B cell (primary cell): ENCODE data around the gene ATN1. TPM values are rescaled to one million over a fixed set of nuclear protein-coding genes. Genes with fewer than 3 reads are reported as not detected.

Experiments used
- ATAC-seq: fragments of 200-7000 bp; cut with Tn5 transposase; one replicate; pipeline ENCODE4 v1.10.0; 2021; ENCODE audit warnings: low read depth, mild to moderate bottlenecking, moderate number of reproducible peaks, moderate library complexity
- CTCF ChIA-PET: fragments of 350-600 bp; sonication (Branson Sonifier 250); formaldehyde crosslinking; loops from one replicate; lab custom pipeline; 2021; ENCODE audit warnings: antibody characterized with exemption, inconsistent platforms; lab: Charles Lee
- POLR2A ChIA-PET: fragments of 350-600 bp; sonication (Branson Sonifier 250); formaldehyde crosslinking; loops from one replicate; lab custom pipeline; 2021; ENCODE audit warnings: antibody characterized with exemption; lab: Charles Lee
- DNase-seq: peaks from one replicate; pipeline ENCODE4 v3.0.0; 2013
- H2AFZ ChIP-seq: 2 replicates; pipeline ENCODE4 v1.6.1; 2012; ENCODE audit warnings: mild to moderate bottlenecking, low read depth, low read length; ENCODE audit not compliant: insufficient read depth, poor library complexity, severe bottlenecking
- H3K27ac ChIP-seq, 2 donors: 1 replicate in 1 of 2; 2 replicates in 1 of 2; pipeline ENCODE4 v1.5.1; 2012 to 2013; ENCODE audit warnings: low read length in 2 of 2, mild to moderate bottlenecking in 2 of 2, moderate library complexity in 1 of 2
- H3K27me3 ChIP-seq, 4 experiments: fragments of 200-600 bp in 1 of 4; sonication (generic) in 1 of 4; replicated peaks in 1 of 4; 1 replicate in 2 of 4; 2 replicates in 2 of 4; pipeline versions ENCODE4 v1.6.1 to v1.7.0; 2013 to 2016; ENCODE audit warnings: low read length in 3 of 4, mild to moderate bottlenecking in 2 of 4, mixed read lengths in 1 of 4, moderate library complexity in 1 of 4; ENCODE audit not compliant: insufficient read depth in 4 of 4, control insufficient read depth in 3 of 4; ENCODE audit errors: control extremely low read depth in 1 of 4
- H3K36me3 ChIP-seq, 2 experiments: replicated peaks in 1 of 2; 1 replicate in 1 of 2; 2 replicates in 1 of 2; pipeline versions ENCODE4 v1.6.1 to v1.7.1; 2013; ENCODE audit warnings: low read length in 1 of 2; ENCODE audit not compliant: insufficient read depth in 2 of 2, control insufficient read depth in 1 of 2; ENCODE audit errors: control extremely low read depth in 1 of 2, extremely low read depth in 1 of 2
- H3K4me1 ChIP-seq, 2 donors: fragments of 200-600 bp in 1 of 2; sonication (generic) in 1 of 2; 1 replicate in 1 of 2; 2 replicates in 1 of 2; pipeline versions ENCODE4 v1.5.1 to v1.6.1; 2013 to 2017; ENCODE audit warnings: low read length in 2 of 2; ENCODE audit not compliant: control insufficient read depth in 2 of 2, insufficient read depth in 2 of 2
- H3K4me2 ChIP-seq: replicated peaks from 2 replicates; pipeline ENCODE3; 2012; ENCODE audit warnings: mild to moderate bottlenecking, low read depth, low read length; ENCODE audit not compliant: poor library complexity, severe bottlenecking
- H3K4me3 ChIP-seq, 5 experiments: fragments of 200-600 bp in 1 of 5; sonication (generic) in 1 of 5; 1 replicate in 3 of 5; 2 replicates in 2 of 5; pipeline versions ENCODE4 v1.5.1 to v1.7.0; 2011 to 2016; ENCODE audit warnings: low read length in 4 of 5, mild to moderate bottlenecking in 4 of 5, low read depth in 2 of 5, control low read depth in 1 of 5, moderate library complexity in 1 of 5; ENCODE audit not compliant: insufficient read depth in 1 of 5; ENCODE audit errors: control extremely low read depth in 1 of 5, extremely low read depth in 1 of 5
- H3K79me2 ChIP-seq: fragments of 200-600 bp; sonication (generic); one replicate; pipeline ENCODE4 v1.6.0; 2016; ENCODE audit warnings: low read length; ENCODE audit not compliant: control insufficient read depth, insufficient read depth
- H3K9ac ChIP-seq: fragments of 200-600 bp; sonication (generic); 2 replicates; pipeline ENCODE4 v1.6.1; 2017; ENCODE audit warnings: mild to moderate bottlenecking, low read length, moderate library complexity
- H3K9me3 ChIP-seq, 3 donors: one replicate each; pipeline versions ENCODE4 v1.6.1 to v1.7.1; 2013; ENCODE audit warnings: low read length in 2 of 3; ENCODE audit not compliant: control insufficient read depth in 2 of 3, insufficient read depth in 1 of 3; ENCODE audit errors: control extremely low read depth in 1 of 3
- H4K20me1 ChIP-seq: 2 replicates; pipeline ENCODE4 v1.6.0; 2012; ENCODE audit warnings: mild to moderate bottlenecking, low read length; ENCODE audit not compliant: insufficient read depth, control insufficient read depth, poor library complexity, severe bottlenecking
- H3K27ac Mint-ChIP-seq: one replicate; pipeline ENCODE4 v1.8.0; 2021; ENCODE audit warnings: mixed read lengths
- H3K27me3 Mint-ChIP-seq: one replicate; pipeline ENCODE4 v1.8.0; 2021; ENCODE audit warnings: mixed read lengths
- H3K4me1 Mint-ChIP-seq: one replicate; pipeline ENCODE4 v1.8.0; 2021; ENCODE audit warnings: mixed read lengths
- H3K4me3 Mint-ChIP-seq: one replicate; pipeline ENCODE4 v1.8.0; 2021; ENCODE audit warnings: mixed read lengths
- H3K9me3 Mint-ChIP-seq: one replicate; pipeline ENCODE4 v1.8.0; 2022; ENCODE audit warnings: mixed read lengths; ENCODE audit not compliant: insufficient read depth
- CTCF ChIP-seq: fragments of 200-600 bp; IDR thresholded peaks from one replicate; pipeline ENCODE4 v1.8.0; 2022; ENCODE audit warnings: antibody characterized with exemption, mild to moderate bottlenecking
- EZH2 ChIP-seq: IDR thresholded peaks from 2 replicates; pipeline ENCODE4 v1.6.1; 2012; ENCODE audit warnings: borderline replicate concordance, low read depth, mild to moderate bottlenecking, moderate library complexity, low read length; ENCODE audit not compliant: insufficient read depth, poor library complexity, severe bottlenecking
- WGBS: methylation state at CpG from one replicate; pipeline ENCODE4 v1.1.5; 2013; ENCODE audit warnings: missing lambda C conversion rate; ENCODE audit not compliant: insufficient coverage; 5-methylcytosine and 5-hydroxymethylcytosine counted together
- intact Hi-C: fragments of 100-400 bp; cut with micrococcal nuclease; formaldehyde crosslinking; loops from one replicate; pipeline ENCODE4 v1.10.0; 2022
- polyA plus RNA-seq: library from polyadenylated mRNA; depleted of rRNA; stranded (reverse); fragments of >200 nt; gene quantifications from 2 replicates; pipeline ENCODE4 v1.2.3, GENCODE V29; 2012
- total RNA-seq, 2 donors: library from RNA; stranded (reverse); fragments of 120-200 nt in 1 of 2; gene quantifications; 1 replicate in 1 of 2; 2 replicates in 1 of 2; pipeline versions ENCODE4 v1.2.3 to v1.2.4, GENCODE V29; 2013 to 2022

Gene ATN1
- total and polyA plus RNA-seq, 2 donors (not counting 1 experiment from before 2014, with no cell fraction given): 21.0 to 50.8 TPM

DNA sequence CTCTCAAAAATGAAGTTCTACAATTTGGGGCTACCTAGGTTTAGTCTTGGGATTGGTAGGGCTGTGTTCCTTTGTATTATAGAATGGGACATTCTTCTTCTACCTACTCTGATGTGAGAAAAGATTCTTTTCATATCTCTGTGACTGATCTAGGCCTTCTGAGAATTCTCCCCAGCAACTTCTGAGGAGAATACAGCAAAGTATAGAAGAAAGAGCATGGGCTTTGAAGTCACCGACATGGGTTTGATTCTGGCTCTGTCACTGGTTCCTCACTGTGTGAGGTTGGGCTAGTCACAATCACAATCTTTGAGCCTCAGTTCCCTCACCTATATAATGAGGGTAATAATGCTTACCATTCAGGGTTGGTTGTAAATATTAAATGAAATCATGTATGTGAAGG is 5.0 kb downstream of the ATN1 start:
- DNase-seq: no peak
- ChIA-PET POLR2A (no interaction called here), CTCF (interaction anchor here (0.7 to 3.3 kb wide), 5 partner anchors 11 to 63 kb away, joined by 3 to 10 read pairs (median 5); partner anchors contain the start of genes C12orf57, RNU7-1 and SPSB2)
- peak overlapping the region; percentile 34 for H3K27ac Mint-ChIP-seq
- Histone ChIP-seq H4K20me1 (no peaks in the 10 kb centered on the region), H3K4me2 (no peak overlapping the region), H3K4me1 (peaks cover 19 to 30% of the 10 kb centered on the region in 2 donors), H3K27ac (no peak overlapping the region), H3K36me3 (peaks cover 0 to 16% of the 10 kb centered on the region in 2 experiments), H3K27me3 (no peaks in the 10 kb centered on the region), H3K79me2 (peaks cover 26% of the 10 kb centered on the region), H3K9ac (no peak overlapping the region), H3K9me3 (no peaks in the 10 kb centered on the region), H3K4me3 (no peak overlapping the region), H2AFZ (no peak overlapping the region)
- H3K9me3 Mint-ChIP-seq: no peaks in the 10 kb centered on the region
- ATAC-seq: no peak
- WGBS: no CpG with 5 or more reads among the region's 1 CpG
- intact Hi-C loops: no loop called here
- no peaks in the 10 kb centered on the region for H3K27me3 Mint-ChIP-seq
- no peak overlapping the region for H3K4me3 Mint-ChIP-seq
- no peak for TF ChIP-seq CTCF
- TF ChIP-seq EZH2: no peak
- peaks cover 40% of the 10 kb centered on the region for H3K4me1 Mint-ChIP-seq

DNA sequence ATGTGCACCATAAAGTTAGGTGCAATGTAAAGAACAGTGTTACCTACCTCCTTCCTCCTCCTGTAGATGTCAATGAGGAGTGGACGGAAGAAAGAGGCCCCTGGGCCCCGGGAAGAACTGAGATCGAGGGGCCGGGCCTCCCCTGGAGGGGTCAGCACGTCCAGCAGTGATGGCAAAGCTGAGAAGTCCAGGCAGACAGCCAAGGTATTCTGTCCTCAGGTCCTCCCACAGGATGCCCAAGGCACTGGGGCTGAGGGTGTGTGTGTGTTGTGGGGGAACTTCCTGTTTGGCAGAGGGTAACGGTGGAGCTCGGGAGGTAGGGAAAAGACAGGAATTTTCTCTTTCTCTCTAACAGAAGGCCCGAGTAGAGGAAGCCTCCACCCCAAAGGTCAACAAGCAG is 6.4 kb downstream of the ATN1 start:
- no peaks in the 10 kb centered on the region for H4K20me1 ChIP-seq
- CTCF ChIA-PET: interaction anchor here (0.9 to 3.6 kb wide), 8 partner anchors 9 to 65 kb away, joined by 3 to 19 read pairs (median 5); partner anchors contain the start of genes C12orf57 and RNU7-1

More for the DNA sequence above, 6.4 kb downstream of the ATN1 start:
- peak overlapping the region in 1 of 2 donors; percentile 49 for H3K27ac ChIP-seq
- no peak overlapping the region for H3K4me2 ChIP-seq
- Mint-ChIP-seq H3K4me1 (peaks cover 42% of the 10 kb centered on the region), H3K27me3 (no peaks in the 10 kb centered on the region), H3K4me3 (no peak overlapping the region), H3K9me3 (no peaks in the 10 kb centered on the region), H3K27ac (no peak overlapping the region)
- 87% methylated on average over 4 of the region's 8 CpGs for WGBS
- POLR2A ChIA-PET: interaction anchor here (1.4 to 4.4 kb wide), 2 partner anchors 8 to 18 kb away, joined by 3 to 37 read pairs; partner anchors contain the start of gene ATN1
- no peaks in the 10 kb centered on the region for H3K27me3 ChIP-seq
- TF ChIP-seq EZH2: no peak
- no peak for TF ChIP-seq CTCF
- peaks cover 0 to 16% of the 10 kb centered on the region in 2 experiments for H3K36me3 ChIP-seq
- no peak for ATAC-seq
- DNase-seq: no peak
- H3K79me2 ChIP-seq: peaks cover 20% of the 10 kb centered on the region
- H2AFZ ChIP-seq: no peak overlapping the region
- H3K9ac ChIP-seq: no peak overlapping the region
- intact Hi-C loops: no loop called here
- H3K4me1 ChIP-seq: peaks cover 18 to 33% of the 10 kb centered on the region in 2 donors
- no peaks in the 10 kb centered on the region for H3K9me3 ChIP-seq
- no peak overlapping the region for H3K4me3 ChIP-seq
